Ovary (tissue), 9 donors: ENCODE results near the gene CEP350. TPM values are rescaled to one million over a fixed set of nuclear protein-coding genes. Genes with fewer than 3 reads are reported as not detected.

Source experiments
- DNase-seq, 5 donors: peaks; one replicate each; pipeline ENCODE4 v3.0.0-alpha.2; 2019 to 2020
- H3K27ac ChIP-seq, 2 donors: fragments of 200-600 bp; one replicate each; pipeline versions ENCODE4 v1.5.1 to v1.8.0; 2019 to 2022
- H3K27me3 ChIP-seq: fragments of 200-600 bp; one replicate; pipeline ENCODE4 v1.8.0; 2022
- H3K36me3 ChIP-seq: fragments of 200-600 bp; sonication (generic); one replicate; pipeline ENCODE4 v1.5.1; 2019
- H3K4me1 ChIP-seq: one replicate; pipeline ENCODE4 v1.8.1; 2013; ENCODE audit warnings: mild to moderate bottlenecking, moderate library complexity; ENCODE audit not compliant: insufficient read depth
- H3K4me3 ChIP-seq: fragments of 200-600 bp; sonication (generic); one replicate; pipeline ENCODE4 v1.5.1; 2017
- H3K9me3 ChIP-seq, 2 donors: fragments of 200-600 bp in 1 of 2; sonication (generic) in 1 of 2; one replicate each; pipeline versions ENCODE4 v1.5.1 to v1.8.1; 2013 to 2019; ENCODE audit warnings: mild to moderate bottlenecking in 1 of 2, moderate library complexity in 1 of 2
- CTCF ChIP-seq, 3 donors: fragments of 450-650 bp in 2 of 3; fragments of 200-600 bp in 1 of 3; IDR thresholded peaks; one replicate each; pipeline versions ENCODE4 v1.5.1 to v1.8.0; 2016 to 2022; ENCODE audit warnings: antibody characterized with exemption in 3 of 3, mild to moderate bottlenecking in 1 of 3
- EP300 ChIP-seq: sonication (generic); formaldehyde crosslinking; IDR thresholded peaks from one replicate; pipeline ENCODE4 v1.6.1; 2017; ENCODE audit warnings: antibody characterized with exemption
- POLR2A ChIP-seq: fragments of 450-650 bp; IDR thresholded peaks from one replicate; pipeline ENCODE4 v1.6.1; 2017; ENCODE audit warnings: antibody characterized with exemption, mild to moderate bottlenecking, moderate library complexity
- WGBS, 3 donors: extraction: QIAGEN DNeasy Blood & Tissue Kit in 1 of 3; methylation state at CpG; one replicate each; pipeline versions ENCODE4 v1.1.5 to v1.1.7; 2013 to 2017; 5-methylcytosine and 5-hydroxymethylcytosine counted together
- intact Hi-C, 4 donors: fragments of 100-400 bp; cut with DNase I; formaldehyde crosslinking; loops; one replicate each; pipeline versions ENCODE4 v1.11.0 to v1.15.1; 2022 to 2023
- polyA plus RNA-seq, 2 donors: library from polyadenylated mRNA; stranded (reverse); fragments of 200-250 nt in 1 of 2; fragments of 350-450 nt in 1 of 2; fragmentation: Illumina TruSeq in 1 of 2; extraction: RNeasy Lipid Tissue Mini Kit (QIAGEN cat#74804) in 1 of 2; gene quantifications; one replicate each; pipeline ENCODE4 v1.2.3, GENCODE V29; 2013 to 2014
- total RNA-seq, 7 donors: library from RNA; depleted of rRNA in 2 of 7; stranded (reverse); fragments of >200 nt in 2 of 7; fragmentation: NEBNext Ultra II Directional in 3 of 7; extraction: Animal tissue kit (Norgen Biotek cat#: 25700) in 3 of 7; gene quantifications; one replicate each; pipeline versions ENCODE4 v1.1.0 to v1.2.4, GENCODE V29; 2016 to 2023
- donor health status: DM: no; HTN: no; CAD: no; lungs with moderate emphysema.
- donor health status: DM: no; HTN: no; CAD: no.
- donor health status: Bipolar disorder and iron deficiency.
- donor health status: DM: yes; HTN: yes; CAD: no.
- donor health status: DM: no; HTN: no; CAD: no.
- donor health status: DM: yes; HTN: yes; CAD: no.

Gene CEP350
- total and polyA plus RNA-seq, 9 donors: 7.9 to 69.4 (median 53.1) TPM

GRCh38 chr1:180160357-180160756, 205.7 kb downstream of the CEP350 start:
- no peak for TF ChIP-seq CTCF (IDR thresholded peaks at IDR 0.05)
- no peak for TF ChIP-seq POLR2A
- no peak for TF ChIP-seq EP300
- Histone ChIP-seq H3K4me1 (peaks cover 16% of the 10 kb centered on the region), H3K9me3 (no peaks in the 10 kb centered on the region), H3K27ac (no peak overlapping the region), H3K36me3 (no peaks in the 10 kb centered on the region), H3K4me3 (no peak overlapping the region), H3K27me3 (no peaks in the 10 kb centered on the region)
- 98 to 100% (median 99%) methylated on average over 1 of the region's 1 CpG for WGBS, 3 donors
- DNase-seq: no peak
- intact Hi-C loops: no loop called here

- 78 to 81% (median 78%) methylated on average over 2 of the region's 2 CpGs for WGBS, 3 donors
- Histone ChIP-seq H3K27me3 (no peaks in the 10 kb centered on the region), H3K4me1 (peaks cover 20% of the 10 kb centered on the region), H3K27ac (no peak overlapping the region), H3K36me3 (no peaks in the 10 kb centered on the region), H3K9me3 (no peaks in the 10 kb centered on the region), H3K4me3 (no peak overlapping the region)
- no peak for TF ChIP-seq CTCF (IDR thresholded peaks at IDR 0.05)
- TF ChIP-seq EP300: no peak
- intact Hi-C loops: loop anchor here in 1 of 4 donors (1.0 kb wide), 1 partner anchor 38 kb away; no protein-coding TSS in a partner anchor
- no peak for DNase-seq
These were observed 208.4 kb downstream of the CEP350 start for GRCh38 chr1:180163041-180163440.

Other genes with a start within 250 kb of the CEP350 start
- gene FAM163A, start 211.5 kb upstream of the CEP350 start, total RNA-seq: under 1 TPM in 4 of 7 donors, not detected in 3; 0.10 to 0.72 (median 0.47) TPM
- gene FAM163A, start 211.5 kb upstream of the CEP350 start, polyA plus RNA-seq: 1 to 10 TPM in 1 of 2 donors, under 1 TPM in 1; 0.16 to 1.7 TPM
- 10 to 100 TPM; 61.8 to 89.7 (median 74.8) TPM for gene TOR1AIP2, start 77.0 kb upstream of the CEP350 start, total RNA-seq
- 10 to 100 TPM in 1 of 2 donors, 1 to 10 TPM in 1; 9.7 to 30.0 TPM for gene TOR1AIP2, start 77.0 kb upstream of the CEP350 start, polyA plus RNA-seq
- 10 to 100 TPM; 55.4 to 70.9 (median 61.1) TPM for gene TOR1AIP1, start 72.5 kb upstream of the CEP350 start, total RNA-seq
- gene TOR1AIP1, start 72.5 kb upstream of the CEP350 start, polyA plus RNA-seq: 10 to 100 TPM; 46.2 to 93.5 TPM
- gene QSOX1, start 200.1 kb downstream of the CEP350 start, total RNA-seq: 100 to 1,000 TPM in 6 of 7 donors, 10 to 100 TPM in 1; 57.8 to 475 (median 229) TPM
- 100 to 1,000 TPM in 1 of 2 donors, 10 to 100 TPM in 1; 100.0 to 137 TPM for gene QSOX1, start 200.1 kb downstream of the CEP350 start, polyA plus RNA-seq